ENCODE data around the gene GALNT2.

- TF ChIP-seq MAZ (CRISPR knock-in tag; conservative IDR thresholded peaks at IDR 0.05 in 1 of 2, IDR thresholded peaks at IDR 0.05 in 1 of 2) (no peak), CTCF (IDR thresholded peaks at IDR 0.05 in 2 of 3, conservative IDR thresholded peaks at IDR 0.05 in 1 of 3; ENCODE audit: insufficient read depth in 2 of 3, low read depth in 1 of 3, low read length in 3 of 3) (no peak)
Measured at GRCh38 chr1:230309646-230310177, 242.7 kb downstream of the GALNT2 start.

Measured in K562 (cell line).